ENCODE results near the gene ACLY.
"Not testable (repeated sequence)": the region's sequence is repeated elsewhere in the genome, so short reads cannot be mapped to it uniquely, and the experiment has no call there.

Gene ACLY

GRCh38 chr17:41849251-41849990 lies 69.3 kb downstream of the ACLY start:
- no peak for DNase-seq (ENCODE audit: low spot score)
- in situ Hi-C loops (cut with MboI; ENCODE audit: low sequenced_read_pairs, unreplicated experiment): no loop called here
- TF ChIP-seq CTCF (IDR thresholded peaks at IDR 0.05; ENCODE audit: borderline replicate concordance, control extremely low read depth, extremely low read depth, insufficient read depth, missing control alignments): no peak

GRCh38 chr17:41848788-41849187 lies 70.0 kb downstream of the ACLY start:
- no peak for DNase-seq (ENCODE audit: low spot score)
- in situ Hi-C loops (cut with MboI; ENCODE audit: low sequenced_read_pairs, unreplicated experiment): no loop called here
- no peak for TF ChIP-seq CTCF (IDR thresholded peaks at IDR 0.05; ENCODE audit: borderline replicate concordance, control extremely low read depth, extremely low read depth, insufficient read depth, missing control alignments)

- no peak for DNase-seq (ENCODE audit: low spot score)
- TF ChIP-seq CTCF (IDR thresholded peaks at IDR 0.05; ENCODE audit: borderline replicate concordance, control extremely low read depth, extremely low read depth, insufficient read depth, missing control alignments): no peak
- in situ Hi-C loops (cut with MboI; ENCODE audit: low sequenced_read_pairs, unreplicated experiment): no loop called here
Measured at GRCh38 chr17:41844971-41845370, 73.8 kb downstream of the ACLY start.

- in situ Hi-C loops (cut with MboI; ENCODE audit: low sequenced_read_pairs, unreplicated experiment); DNase-seq (ENCODE audit: low spot score): not testable (repeated sequence)
Measured at GRCh38 chr17:41840781-41841180, 78.0 kb downstream of the ACLY start.

GRCh38 chr17:41839448-41839847 lies 79.3 kb downstream of the ACLY start:
- DNase-seq (ENCODE audit: low spot score); in situ Hi-C loops (cut with MboI; ENCODE audit: low sequenced_read_pairs, unreplicated experiment): not testable (repeated sequence)

GRCh38 chr17:41837761-41838538 lies 80.8 kb downstream of the ACLY start, which contains the start of gene KLHL10:
Gene KLHL10, plus strand, starts transcription at chr17:41837825. Its CDS starts 108 bp downstream, at chr17:41837933.
- no peak for TF ChIP-seq CTCF (IDR thresholded peaks at IDR 0.05; ENCODE audit: borderline replicate concordance, control extremely low read depth, extremely low read depth, insufficient read depth, missing control alignments)
- no peak for DNase-seq (ENCODE audit: low spot score)
- in situ Hi-C loops (cut with MboI; ENCODE audit: low sequenced_read_pairs, unreplicated experiment): no loop called here

GRCh38 chr17:41836550-41837196 lies 82.1 kb downstream of the ACLY start:
- no peak for DNase-seq (ENCODE audit: low spot score)
- in situ Hi-C loops (cut with MboI; ENCODE audit: low sequenced_read_pairs, unreplicated experiment): no loop called here
- TF ChIP-seq CTCF (IDR thresholded peaks at IDR 0.05; ENCODE audit: borderline replicate concordance, control extremely low read depth, extremely low read depth, insufficient read depth, missing control alignments): no peak
